NCI-H2196 treated with DMSO at 0.1 percent for 48 hours (cell line): Measurements from ENCODE around the gene SH3BGRL3.

ENCODE experiments used
- DNase-seq: peaks from one replicate; lab custom pipeline; 2025; ENCODE audit not compliant: unreplicated experiment; lab: John Stamatoyannopoulos, UW

The SH3BGRL3 gene

DNA sequence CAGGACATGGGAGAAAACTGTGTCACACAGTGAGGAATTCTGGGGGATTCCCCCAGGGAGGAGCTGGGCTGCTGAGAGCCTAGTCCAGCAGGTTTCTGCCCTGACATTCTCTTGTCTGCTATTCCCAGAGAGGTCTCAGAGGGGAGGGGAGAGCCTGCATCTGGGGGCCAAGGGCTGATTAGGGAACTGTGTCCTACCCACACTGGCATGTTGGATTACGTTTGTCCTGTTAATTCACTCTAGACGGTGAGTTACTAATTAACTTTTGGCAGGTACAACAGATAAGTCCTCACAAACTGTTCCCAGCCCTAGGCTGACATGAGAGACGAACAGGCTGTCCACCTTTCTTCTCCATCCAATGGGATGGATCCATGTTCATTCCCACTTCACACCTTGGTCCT, 2.6 kb upstream of the SH3BGRL3 start:
- DNase-seq = no peak

- DNase-seq = no peak
Measured at GRCh38 chr1:26277719-26278118, 2.2 kb upstream of the SH3BGRL3 start.

- no peak for DNase-seq
Measured at GRCh38 chr1:26278303-26278702, 1.6 kb upstream of the SH3BGRL3 start.

DNA sequence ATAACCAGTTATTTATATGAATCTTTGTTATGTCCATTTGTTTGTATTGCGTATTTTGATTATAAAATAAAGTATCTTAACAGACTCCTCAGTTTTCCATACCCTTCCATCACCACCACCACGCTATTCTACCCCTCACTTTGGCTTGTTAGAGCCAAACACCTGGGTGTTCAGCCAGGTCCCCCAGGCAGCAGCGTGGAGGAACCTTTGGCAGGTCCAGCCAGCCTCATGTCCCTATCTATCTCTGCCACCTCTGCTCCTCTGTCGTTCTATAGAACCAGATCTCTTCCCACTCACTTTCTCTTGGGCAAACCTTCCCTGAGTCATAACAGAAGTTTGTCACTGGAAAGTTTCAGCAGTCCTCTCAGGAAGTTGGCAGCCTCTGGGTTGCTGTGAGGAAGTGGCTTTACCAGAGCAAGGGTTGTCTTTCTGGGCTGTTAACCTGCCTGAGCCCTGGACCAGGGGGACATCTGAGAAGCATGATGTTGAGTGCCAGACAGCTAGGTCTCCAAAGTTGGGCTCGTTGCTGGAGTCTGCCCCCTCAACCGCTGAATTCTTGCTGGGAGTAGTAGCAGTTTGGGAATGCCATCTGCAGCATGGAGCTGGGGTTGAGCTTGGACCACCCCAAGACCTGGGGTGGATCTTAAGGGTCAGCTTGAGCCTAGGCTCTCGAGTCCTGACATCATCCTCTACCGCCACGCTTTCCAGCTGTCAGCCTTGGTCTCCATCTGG, 996 bp upstream of the SH3BGRL3 start:
- no peak for DNase-seq

- no peak for DNase-seq
Measured at GRCh38 chr1:26280333-26281042, 602 bp downstream of the SH3BGRL3 start.

- DNase-seq = no peak
Measured at GRCh38 chr1:26281091-26281958, 1.4 kb downstream of the SH3BGRL3 start.

GRCh38 chr1:26281971-26282370, 2.1 kb downstream of the SH3BGRL3 start:
- no peak for DNase-seq

DNA sequence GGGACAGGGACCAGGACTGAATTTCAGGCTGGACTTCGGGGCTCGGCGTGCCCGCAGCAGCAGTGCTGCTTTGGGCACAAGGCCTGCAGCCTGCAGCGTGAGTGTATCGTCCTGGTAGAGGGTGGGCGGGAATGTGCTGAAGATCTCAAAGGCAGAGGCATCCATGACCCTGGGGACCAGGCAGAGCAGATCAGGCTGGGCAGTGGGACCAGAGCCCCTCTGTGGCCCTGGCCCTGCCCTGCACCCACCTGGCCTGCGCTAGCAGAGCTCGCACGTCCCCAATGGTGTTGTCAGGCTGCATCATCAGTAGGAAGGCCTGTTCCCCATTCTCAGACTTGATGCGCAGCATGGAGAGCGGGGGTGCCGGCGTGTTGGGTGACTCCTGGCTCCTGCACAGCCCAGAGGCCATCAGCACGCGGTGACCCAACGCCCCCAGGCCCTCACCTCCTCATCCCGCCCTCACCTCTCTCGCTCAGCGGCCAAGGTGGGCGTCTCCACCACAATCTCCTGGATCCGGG, 2.6 kb downstream of the SH3BGRL3 start:
- no peak for DNase-seq

- DNase-seq = no peak
Measured at GRCh38 chr1:26283279-26283853, 3.5 kb downstream of the SH3BGRL3 start.

DNA sequence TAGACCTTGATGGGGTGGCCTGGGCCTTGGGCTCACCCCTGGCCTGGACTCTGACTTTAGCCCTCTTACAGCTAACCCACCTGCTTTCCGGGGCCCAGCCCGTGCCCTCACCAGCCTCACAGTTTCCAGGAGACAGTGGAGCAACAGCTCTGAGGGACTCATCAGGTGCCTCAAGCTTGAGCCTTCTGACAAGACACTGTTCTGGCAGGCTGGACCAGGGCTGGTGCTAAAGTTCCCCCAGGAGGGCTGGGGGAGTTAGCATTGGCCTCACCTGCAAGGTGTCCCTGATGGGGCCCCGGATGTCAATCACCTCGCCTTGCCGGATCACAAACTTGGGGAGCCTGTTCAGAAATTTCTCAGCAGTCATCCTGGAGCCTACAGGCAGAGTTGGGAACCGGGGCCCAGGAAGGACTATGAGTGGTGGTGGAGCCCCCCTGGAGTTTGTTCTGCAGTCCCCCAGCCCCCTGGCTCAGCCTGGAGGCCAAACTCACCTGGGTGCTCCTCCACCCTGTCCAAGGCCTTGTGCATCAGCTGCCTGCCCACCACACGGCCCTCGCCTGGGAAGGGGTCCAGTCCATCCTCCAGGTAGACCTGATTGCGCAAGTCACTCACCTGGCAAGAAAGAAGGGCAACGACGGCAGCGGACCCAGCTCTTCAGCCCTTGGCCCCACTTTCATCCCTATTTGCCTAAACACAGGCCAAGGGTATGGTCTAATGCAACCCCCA, 4.1 kb downstream of the SH3BGRL3 start:
- no peak for DNase-seq

GRCh38 chr1:26284597-26285347, 4.9 kb downstream of the SH3BGRL3 start:
- no peak for DNase-seq

DNA sequence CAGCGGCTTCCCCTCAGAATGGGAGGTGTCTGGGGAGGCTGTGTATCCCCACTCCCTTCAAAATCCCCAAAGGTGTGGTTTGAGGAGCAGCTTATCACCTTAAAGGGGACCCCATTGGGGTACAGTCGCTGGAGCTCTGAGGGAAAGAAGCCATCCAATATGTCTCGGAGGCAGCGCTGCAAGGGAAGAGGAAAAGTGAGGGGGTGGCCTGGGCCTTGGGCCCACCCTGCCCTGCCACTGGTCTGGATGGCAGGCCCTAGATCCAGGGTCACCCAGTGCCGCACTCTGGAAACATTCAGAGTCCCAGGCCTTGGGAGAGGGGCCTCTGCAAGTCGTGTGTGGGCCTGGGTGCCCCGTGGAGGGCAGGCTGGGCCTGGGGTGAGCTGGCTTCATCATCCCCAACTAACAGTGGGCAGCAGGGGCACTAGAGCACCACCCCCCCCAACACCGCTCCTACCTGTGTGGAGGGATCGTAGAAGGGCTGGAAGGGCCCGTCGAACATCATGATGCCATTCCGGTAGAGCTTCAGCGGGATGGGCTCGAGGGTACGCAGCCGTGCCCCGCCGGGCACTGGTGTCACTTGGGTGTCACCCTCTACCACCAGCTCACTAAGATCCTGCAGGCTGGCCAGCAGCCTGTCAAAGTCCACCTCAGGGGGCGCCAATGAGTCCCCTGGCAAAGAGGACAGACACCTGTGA, 5.6 kb downstream of the SH3BGRL3 start:
- no peak for DNase-seq

- no peak for DNase-seq
Measured at GRCh38 chr1:26286064-26286416, 6.2 kb downstream of the SH3BGRL3 start.

DNA sequence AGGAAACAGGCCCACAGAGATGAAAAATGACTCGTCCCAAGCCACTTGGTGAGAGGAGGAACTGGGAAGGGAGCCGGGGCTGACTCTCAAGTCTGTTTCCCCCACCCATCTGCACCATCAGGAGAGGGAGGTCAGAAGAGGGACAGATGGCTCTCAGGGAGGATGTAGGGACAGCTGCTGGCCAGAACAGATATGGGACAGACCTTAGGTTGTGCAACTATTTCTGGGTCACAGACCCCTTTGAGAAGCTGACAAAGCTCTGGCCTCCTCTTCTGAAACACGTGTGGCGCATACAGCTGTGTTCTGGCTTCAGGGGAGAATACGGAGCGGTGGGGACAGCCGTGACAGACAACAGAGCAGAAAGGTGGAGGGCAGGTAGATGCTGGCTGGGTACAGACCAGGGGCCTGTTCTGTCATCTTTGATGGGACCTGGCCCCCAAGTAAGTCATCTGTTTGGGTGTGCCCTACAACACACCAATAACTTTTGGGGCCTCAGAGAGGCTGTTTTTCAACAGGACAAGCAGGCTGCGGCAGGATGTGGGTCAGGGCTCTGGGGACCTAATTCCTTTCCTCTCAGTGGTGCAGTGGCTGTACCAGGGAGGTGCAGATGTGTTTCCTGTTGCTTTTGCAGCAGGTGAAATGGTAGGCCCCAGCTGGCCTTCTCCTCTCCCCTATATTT, 7.3 kb downstream of the SH3BGRL3 start:
- DNase-seq = no peak

- DNase-seq = no peak
Measured at GRCh38 chr1:26287811-26288210, 7.9 kb downstream of the SH3BGRL3 start.

DNA sequence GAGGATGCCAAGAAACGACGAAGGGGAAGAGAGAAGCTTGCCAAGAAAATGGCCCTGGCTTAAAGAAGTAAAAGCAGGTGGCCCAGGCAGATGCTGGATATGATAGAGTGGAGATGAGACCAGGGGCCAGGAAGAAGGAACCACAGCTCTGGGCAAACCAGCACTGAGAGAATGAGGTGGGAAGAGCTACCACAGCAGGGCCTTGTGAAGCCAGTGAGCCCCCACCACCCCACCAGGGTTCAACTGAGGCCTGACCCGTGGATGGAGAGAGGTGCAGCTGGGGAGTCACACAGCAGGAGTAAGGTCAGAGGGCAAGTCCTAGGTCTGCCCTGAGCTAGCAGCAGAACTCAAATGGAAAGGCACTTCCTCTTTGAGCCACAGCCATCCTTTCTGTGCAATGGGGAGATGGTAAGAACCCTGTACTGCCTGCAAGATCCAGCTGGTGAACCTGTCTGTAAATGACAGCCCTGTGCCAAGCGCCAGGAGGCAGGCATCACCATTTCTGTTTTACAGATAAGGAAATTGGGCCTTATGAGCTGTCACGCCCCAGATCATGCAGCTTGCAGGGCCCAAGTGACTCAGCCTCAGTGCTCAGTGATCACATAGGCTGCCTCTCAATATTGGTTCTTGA, 8.5 kb downstream of the SH3BGRL3 start:
- DNase-seq = no peak

- DNase-seq = no peak
Measured at GRCh38 chr1:26289158-26290059, 9.5 kb downstream of the SH3BGRL3 start.
